Stimulated activated CD4-positive, alpha-beta T cell treated with anti-CD3 and anti-CD28 coated beads, TNF-alpha, amount 100 ng/mL, for 4 hours (primary cell): ENCODE measurements around the gene GON4L.
"Not testable (repeated sequence)": the region's sequence is repeated elsewhere in the genome, so short reads cannot be mapped to it uniquely, and the experiment has no call there.

ENCODE experiments used
- DNase-seq, 3 experiments: peaks; one replicate each; pipeline ENCODE4 v3.0.0-alpha.2; 2020; ENCODE audit warnings: low read depth in 3 of 3

Gene GON4L

DNA sequence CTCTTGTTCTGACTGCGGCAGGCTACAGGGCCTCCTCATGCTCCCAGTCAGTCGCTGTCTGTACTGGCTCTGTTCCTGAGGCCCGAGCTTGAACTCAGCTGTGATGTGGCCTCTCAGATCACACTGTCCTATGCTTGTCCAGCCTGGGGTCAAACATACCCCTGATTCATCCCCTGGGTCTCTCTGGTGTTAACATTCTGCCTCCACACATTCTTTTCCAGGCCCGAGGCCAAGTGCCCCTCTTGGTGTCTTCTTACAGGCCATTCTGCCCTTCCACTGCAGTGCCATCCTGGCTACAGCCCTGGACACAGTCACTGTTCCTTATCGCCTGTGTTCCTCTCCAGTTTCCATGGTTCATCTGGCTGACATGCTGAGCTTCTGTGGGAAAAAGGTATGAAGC lies 108.9 kb downstream of the GON4L start:
- not testable (repeated sequence) for DNase-seq

- not testable (repeated sequence) for DNase-seq
These were observed 109.4 kb downstream of the GON4L start for GRCh38 chr1:155747586-155747985.

DNA sequence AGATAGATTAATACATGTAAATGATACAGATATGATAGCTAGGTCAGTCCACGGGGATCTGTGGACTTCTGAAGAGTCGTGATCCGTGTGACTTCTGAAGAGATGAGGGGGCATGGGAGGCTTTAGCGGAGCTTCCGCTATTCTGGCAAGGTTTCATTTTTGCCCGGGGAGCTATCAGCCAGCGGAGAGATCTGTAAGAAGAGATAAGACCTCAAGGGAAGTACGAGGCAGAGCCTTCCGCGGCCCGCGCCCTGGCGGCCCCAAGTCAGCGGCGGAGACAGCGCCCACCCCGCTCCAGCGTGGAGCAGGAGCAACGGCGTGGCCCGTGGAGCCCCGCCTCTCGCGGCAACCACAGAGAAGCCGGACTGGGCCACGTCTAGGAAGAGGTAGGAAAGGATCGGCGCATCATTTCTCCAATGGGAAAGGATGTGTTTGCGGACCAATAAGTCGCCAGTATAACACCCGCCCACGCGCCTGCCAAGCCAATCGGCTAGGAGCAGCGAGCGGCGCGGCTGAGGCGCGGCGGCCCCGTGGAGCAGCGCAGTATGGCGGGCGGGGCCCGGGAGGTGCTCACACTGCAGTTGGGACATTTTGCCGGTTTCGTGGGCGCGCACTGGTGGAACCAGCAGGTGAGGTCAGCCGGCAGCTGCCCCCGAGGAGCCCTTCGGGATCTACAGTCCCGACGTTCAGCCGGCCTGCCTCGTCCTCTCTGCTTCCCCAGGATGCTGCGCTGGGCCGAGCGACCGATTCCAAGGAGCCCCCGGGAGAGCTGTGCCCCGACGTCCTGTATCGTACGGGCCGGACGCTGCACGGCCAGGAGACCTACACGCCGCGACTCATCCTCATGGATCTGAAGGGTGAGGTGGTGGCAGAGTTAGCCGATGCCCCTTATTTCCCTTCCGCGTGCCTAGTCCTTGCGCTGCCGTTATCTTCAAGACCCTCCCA lies 111.5 kb downstream of the GON4L start:
- DNase-seq = peak; percentile 90 to 97 (median 93)

GRCh38 chr1:155744711-155745283 lies 112.2 kb downstream of the GON4L start:
- no peak for DNase-seq

GRCh38 chr1:155741908-155742307 lies 115.1 kb downstream of the GON4L start:
- no peak for DNase-seq

DNA sequence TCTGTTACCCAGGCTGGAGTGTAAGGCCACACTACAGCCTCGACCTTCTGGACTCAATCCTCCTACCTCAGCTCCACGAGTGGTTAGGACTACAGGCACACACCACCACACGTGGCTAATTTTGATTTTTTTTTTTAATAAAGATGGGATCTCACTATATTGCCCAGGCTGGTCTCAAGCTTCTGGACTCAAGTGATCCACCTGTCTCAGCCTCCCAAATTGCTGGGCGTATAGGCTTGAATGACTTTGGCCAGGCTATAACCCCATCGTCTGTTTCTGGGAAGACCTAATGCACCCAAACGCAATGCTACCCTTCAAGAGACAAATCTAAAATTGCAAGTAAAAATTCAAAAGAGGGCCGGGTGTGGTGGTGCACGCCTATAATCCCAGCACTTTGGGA lies 116.0 kb downstream of the GON4L start:
- no peak for DNase-seq

- no peak for DNase-seq
These were observed 127.7 kb downstream of the GON4L start for GRCh38 chr1:155729031-155729898.

DNA sequence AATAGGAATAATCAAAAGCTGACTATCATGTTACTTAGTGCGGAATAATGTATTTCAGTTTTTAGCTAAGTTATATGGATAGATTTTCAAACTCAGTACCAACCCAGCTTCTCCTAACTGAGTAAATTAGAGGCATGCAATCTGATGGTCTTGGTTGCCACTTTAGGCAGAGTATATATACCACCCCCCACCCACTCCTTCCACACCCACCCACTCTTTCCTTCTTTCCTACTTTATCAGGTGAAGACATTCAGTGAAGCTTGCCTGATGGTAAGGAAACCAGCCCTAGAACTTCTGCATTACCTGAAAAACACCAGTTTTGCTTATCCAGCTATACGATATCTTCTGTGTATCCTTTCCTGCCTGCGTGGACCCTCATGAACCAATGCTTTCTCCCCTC lies 131.9 kb downstream of the GON4L start:
- DNase-seq = no peak

DNA sequence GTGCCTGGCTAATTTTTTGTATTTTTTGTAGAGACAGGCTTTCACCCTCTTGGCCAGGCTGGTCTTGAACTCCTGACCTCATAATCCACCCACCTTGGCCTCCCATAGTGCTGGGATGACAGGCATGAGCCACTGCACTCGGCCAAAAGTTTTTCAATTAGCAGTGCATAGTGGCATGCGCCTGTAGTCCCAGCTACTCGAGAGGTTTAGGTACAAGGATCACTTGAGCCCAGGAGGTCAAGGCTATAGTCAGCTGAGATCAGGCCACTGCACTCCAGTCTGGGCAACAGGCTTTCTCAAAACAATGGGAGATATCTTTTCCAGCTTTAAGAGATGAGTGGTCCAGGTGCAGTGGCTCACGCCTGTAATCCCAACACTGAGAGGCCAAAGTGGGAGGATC lies 137.3 kb downstream of the GON4L start:
- no peak for DNase-seq

- DNase-seq = not testable (repeated sequence)
These were observed 138.4 kb downstream of the GON4L start for GRCh38 chr1:155718524-155719115.

DNA sequence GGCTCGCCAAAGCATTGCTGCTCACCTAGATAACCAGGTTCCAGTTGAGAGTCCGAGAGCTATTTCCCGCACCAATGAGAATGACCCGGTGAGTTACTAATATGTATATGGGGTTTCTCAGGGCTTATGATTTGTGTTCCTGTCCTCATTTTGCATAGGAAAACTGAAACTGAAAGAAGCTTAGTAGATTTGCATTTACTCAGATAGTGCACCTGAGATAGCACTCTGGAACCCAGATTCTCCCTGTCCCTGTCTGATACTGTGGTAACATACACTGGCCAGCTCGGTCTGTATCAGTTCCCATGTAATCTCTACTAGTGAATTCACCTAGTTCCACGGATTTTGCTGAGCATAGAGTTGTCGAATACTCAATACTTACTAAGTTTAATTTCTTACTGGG lies 140.0 kb downstream of the GON4L start:
- no peak for DNase-seq

GRCh38 chr1:155715777-155716176 lies 141.2 kb downstream of the GON4L start:
- no peak for DNase-seq

DNA sequence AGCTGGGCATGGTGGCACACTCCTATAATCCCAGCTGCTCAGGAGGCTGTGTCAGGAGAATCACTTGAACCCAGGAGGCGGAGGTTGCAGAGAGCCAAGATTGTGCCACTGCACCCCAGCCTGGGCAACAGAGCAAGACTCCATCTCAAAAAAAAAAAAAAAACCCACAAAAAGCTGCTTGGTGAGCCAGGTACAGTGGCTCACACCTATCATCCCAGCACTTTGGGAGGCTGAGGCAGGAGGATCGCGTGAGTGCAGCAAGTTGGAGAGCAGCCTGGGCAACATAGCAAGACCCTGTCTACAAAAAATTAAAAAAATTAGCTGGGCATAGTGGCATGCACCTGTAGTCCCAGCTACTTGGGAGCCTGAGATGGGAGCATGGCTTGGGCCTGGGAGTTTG lies 142.0 kb downstream of the GON4L start:
- not testable (repeated sequence) for DNase-seq

DNA sequence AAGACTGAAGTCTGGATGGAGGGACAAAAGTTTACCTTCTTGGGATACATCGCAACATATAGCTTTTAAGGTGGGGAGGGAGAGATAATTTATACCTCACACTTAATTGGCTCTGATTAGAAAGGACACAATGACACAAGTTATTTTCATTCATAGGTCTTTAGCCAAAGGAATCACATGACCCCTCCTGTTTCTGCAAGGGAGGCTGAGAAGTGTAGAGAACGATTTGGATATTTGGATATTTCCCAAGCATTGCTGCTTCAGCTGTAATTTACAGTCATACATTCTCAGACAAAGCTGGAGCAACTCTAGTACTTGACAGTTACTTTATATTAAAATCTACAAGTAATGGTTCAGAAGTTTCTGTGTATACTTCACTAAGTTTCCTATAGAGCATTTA lies 143.9 kb downstream of the GON4L start:
- no peak for DNase-seq

GRCh38 chr1:155712636-155713035 lies 144.4 kb downstream of the GON4L start:
- not testable (repeated sequence) for DNase-seq

DNA sequence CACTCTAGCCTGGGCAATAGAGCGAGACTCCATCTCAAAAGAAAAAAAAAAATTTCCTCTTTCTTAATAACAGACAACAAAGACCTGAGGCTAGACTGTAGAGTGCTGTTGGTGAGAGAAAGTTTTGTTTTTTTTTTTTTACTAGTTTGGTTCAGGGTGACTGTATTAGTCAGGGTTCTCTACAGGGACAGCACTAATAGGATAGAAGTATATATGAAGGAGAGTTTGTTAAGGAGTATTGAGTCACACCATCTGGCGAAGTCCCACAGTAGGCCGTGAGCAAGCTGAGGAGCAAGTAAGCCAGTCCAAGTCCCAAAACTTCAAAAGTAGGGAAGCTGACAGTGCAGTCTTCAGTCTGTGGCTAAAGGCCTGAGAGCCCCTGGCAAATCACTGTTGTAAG lies 145.6 kb downstream of the GON4L start:
- not testable (repeated sequence) for DNase-seq

- DNase-seq = no peak
These were observed 147.6 kb downstream of the GON4L start for GRCh38 chr1:155709391-155709790.

DNA sequence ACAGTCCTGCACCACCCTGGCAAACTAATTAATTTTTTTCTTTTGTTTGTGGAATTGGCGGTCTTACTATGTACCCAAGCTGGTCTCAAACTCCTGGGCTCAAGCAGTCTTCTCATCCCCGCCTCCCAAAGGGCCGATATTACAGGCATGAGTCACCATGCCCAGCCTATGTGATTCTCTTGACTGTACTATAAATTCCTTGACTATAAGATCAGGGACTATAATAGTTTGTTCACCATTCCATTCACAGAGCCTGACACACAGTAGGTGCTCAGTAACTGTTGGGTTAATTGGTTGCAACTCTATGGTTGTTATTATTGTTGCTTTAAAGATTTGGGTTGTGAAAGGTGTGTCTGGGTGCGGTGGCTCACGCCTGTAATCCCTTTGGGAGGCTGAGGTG lies 150.9 kb downstream of the GON4L start:
- no peak for DNase-seq

- DNase-seq = not testable (repeated sequence)
These were observed 152.6 kb downstream of the GON4L start for GRCh38 chr1:155704414-155704813.

DNA sequence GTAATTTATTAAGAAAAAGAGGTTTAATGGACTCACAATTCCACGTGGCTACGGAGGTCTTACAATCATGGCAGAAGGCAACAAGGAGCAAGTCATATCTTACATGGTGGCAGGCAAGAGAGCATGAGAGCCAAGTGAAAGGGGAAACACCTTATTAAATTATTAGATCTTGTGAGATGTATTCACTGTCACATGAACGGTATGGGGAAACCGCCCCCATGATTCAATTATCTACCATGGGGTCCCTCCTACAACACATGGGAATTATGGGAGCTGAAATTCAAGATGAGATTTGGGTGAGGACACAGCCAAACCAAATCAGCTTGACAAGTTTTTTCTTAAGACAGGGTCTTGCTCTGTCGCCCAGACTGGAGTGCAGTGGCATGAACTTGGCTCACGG lies 153.8 kb downstream of the GON4L start:
- DNase-seq = no peak

DNA sequence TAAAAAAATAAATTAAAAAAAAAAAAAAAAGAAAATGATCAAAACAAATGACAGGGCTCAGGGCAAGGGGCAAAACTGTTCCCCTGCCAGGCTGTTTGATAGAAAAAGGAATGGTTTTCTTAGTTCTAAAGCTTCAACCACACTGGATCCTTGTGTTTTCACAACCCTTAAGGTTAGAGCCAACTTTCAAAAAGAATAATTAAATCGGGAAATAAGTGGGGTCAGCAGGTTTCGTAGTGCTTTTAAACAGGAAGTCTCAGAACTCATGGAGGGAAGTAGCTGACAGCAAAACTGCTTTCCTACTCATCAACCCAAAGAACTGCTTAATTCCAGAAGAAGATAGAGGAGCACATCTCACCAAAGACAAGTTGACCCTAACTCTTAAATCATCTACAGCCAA lies 155.3 kb downstream of the GON4L start:
- not testable (repeated sequence) for DNase-seq
